GM12872 (cell line): ENCODE data around the gene C19orf81.

Source experiments
- TF ChIP-seq, protein P1 (sequence below): IDR thresholded peaks from 3 replicates; pipeline ENCODE4 v1.5.1; 2011; ENCODE audit warnings: low read depth, mild to moderate bottlenecking, low read length, moderate library complexity; ENCODE audit not compliant: insufficient read depth

The C19orf81 gene

DNA sequence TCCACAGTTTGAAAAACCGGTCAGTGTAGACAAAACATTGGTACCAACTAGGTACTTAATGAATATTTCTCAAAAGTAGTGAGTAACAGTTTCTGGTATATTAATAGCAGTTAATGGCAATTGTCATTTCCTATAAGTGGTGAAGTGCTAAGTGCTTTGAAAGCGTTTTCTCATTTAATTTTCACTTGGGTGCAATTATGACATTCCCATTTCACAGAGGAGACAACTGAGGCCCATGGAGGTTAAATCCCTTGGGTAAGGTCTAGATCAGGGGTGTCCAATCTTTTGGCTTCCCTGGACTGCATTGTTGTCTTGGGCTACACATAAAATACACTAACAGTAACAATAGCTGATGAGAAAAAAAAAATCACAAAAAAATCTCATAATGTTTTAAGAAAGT is 8.9 kb upstream of the C19orf81 start:
- TF ChIP-seq, protein P1, sequence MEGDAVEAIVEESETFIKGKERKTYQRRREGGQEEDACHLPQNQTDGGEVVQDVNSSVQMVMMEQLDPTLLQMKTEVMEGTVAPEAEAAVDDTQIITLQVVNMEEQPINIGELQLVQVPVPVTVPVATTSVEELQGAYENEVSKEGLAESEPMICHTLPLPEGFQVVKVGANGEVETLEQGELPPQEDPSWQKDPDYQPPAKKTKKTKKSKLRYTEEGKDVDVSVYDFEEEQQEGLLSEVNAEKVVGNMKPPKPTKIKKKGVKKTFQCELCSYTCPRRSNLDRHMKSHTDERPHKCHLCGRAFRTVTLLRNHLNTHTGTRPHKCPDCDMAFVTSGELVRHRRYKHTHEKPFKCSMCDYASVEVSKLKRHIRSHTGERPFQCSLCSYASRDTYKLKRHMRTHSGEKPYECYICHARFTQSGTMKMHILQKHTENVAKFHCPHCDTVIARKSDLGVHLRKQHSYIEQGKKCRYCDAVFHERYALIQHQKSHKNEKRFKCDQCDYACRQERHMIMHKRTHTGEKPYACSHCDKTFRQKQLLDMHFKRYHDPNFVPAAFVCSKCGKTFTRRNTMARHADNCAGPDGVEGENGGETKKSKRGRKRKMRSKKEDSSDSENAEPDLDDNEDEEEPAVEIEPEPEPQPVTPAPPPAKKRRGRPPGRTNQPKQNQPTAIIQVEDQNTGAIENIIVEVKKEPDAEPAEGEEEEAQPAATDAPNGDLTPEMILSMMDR = no peak

DNA sequence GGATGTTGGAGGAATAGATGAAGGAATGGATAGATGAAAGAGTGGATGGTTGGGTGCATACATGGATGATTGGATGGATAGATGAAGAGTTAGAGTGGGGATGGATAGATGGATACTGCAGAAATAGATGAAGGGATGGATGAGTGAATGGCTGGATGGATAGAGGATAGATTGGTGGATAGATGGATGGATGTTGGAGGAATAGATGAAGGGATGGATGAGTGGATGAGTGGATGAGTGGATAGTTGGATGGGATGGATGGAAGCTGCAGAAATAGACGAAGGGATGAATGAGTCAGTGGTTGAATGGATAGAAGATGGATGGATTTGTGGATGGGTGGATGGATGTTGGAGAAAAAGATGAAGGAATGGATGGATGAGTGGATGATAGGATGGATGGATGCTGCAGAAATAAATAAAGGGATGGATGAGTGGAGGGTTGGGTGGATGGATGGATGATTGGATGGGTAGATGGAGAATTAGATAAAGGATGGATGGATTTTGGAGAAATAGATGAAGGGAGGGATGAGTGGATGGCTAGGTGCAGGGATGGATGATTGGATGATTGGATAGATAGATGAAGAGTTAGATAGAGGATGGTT is 4.8 kb upstream of the C19orf81 start:
- TF ChIP-seq, protein P1 = no peak

DNA sequence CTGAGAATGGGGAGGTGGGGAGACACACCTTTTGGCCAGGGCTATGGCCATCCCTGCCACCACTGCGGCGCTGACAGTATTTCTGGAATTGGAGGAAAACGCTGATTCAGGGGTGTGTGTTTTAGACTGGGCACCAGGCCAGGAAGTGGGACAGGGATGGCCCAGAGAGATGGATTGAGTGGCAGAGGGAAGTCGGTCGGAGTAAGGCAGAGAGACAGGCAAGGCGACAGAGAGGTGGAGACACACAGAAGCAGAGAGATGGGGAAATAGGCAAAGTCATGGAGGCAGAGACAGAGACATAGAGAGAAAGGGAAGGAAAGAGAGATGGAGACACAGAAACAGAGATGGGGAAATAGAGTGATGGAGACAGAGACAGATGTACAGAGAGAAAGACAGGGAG is 4.1 kb upstream of the C19orf81 start:
- TF ChIP-seq, protein P1 = no peak

DNA sequence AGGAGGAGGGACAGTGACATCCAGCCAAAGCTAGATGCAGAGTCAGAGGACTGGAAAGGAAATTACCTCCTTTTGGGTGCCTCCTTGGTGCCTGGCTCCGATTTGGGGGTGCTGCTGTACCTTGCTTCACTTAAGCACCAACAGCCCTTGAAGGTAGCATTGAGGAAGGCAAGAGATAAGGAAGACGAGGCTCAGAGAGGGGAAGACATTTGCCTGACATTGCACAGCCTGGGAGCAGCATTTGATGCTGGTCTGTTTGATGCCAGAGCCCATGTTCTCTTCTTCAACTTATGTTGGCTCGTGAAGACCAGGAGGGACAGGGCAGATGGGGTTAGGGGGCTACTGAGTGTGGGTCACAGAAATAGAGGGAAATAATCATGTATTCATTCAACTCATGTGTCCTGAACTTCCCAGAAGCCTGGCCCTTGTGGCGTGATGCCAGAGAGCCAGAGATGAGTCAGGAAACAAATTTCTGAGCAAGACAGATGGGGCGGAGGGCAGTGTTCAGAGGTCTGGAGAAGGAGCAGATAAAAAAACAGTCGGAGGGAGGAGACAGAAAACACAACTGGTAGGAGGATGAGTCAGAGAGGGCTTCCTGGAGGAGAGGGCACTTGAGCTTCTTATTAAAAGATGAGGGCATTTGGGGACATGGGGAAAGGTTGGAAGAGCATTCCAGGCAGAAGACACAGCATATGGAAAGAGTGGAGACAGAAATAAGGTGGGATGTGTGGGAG is 3.0 kb upstream of the C19orf81 start:
- TF ChIP-seq, protein P1 = no peak

DNA sequence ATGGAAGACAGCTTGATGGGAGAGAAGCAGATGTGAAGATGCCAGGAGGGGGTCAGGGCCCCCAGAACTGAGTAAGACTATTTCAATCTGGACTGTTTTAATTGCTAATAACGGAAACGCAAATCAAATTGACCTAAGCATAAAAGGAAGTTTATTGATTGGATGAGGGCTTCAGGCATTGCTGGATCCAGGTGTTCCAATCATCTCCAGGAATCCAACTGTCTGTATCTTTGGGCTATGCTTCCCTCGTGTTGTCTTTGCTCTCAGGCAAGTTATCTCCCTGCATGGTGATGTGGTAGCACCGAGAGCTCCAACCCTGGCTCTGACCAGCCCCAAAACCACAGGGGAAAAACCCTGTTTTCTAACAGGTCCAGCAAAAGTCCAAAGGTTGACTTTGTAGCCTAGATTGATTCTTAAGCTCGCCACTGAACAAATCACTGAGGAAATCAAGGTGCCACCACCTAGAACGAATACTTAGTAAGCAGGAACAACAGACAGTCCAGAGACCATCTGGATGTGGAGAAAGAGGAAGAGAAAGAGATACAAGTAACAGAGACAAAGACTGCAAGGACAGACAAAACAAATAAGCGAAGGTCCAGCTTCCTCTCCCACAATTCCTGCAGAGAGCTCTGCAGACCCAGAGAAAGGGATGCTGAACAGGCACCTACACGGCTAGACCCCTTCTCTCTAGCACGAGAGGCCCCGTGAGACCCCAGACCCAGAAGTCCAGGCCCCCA is 1.2 kb upstream of the C19orf81 start:
- TF ChIP-seq, protein P1 = no peak

DNA sequence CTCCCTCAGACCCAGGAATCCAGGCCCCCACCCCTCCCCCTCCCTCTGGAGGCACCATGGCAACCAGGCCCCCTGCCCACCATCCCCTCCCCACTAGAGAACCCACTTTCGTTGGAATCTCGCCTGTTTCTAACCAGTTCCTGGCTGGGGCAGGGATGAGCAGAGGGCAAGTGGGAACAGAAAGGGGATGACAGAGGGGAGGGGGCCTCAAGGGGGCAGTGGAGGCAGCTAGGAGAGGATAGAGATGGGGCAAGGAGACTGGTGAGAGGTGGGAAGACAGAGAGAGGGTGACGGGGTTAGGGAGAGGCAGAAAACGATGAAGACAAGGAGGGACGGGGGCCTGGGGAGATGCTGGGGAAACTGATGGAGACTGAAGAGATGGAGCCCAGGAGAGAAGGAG is 586 bp upstream of the C19orf81 start:
- TF ChIP-seq, protein P1 = no peak

DNA sequence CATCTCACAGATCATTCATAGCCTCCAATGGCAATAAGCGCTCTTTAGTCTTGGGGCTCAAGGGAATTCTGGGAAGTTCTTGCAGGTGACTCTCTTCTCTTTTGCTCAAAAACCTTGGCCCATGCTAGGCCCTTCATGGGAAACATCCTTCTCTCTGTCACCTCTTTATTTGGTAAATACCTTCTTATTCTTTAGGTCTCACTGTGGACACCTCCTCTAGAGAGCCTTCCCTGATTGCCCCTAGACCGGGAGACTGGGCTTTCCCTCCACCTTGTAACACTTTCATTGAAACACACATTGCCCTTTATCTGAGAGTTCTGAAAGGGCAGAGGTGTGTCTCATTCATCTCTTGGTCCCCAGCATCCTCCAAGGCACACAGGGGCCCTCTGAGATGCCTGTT is 1.9 kb downstream of the C19orf81 start:
- TF ChIP-seq, protein P1 = no peak
